H9 (cell line): ENCODE results near the gene MCRIP1. TPM values are rescaled to one million over a fixed set of nuclear protein-coding genes. Genes with fewer than 3 reads are reported as not detected.

Source experiments
- DNase-seq: peaks from one replicate; pipeline ENCODE4 v3.0.0-alpha.2; 2017
- H2AFZ ChIP-seq: one replicate; pipeline ENCODE4 v1.6.1; 2013; ENCODE audit warnings: mild to moderate bottlenecking, low read length, control low read depth, moderate library complexity
- H2AK5ac ChIP-seq: 2 replicates; pipeline ENCODE4 v1.6.1; 2013; ENCODE audit warnings: low read length, control low read depth, mixed read lengths; ENCODE audit not compliant: insufficient read length
- H2BK120ac ChIP-seq: one replicate; pipeline ENCODE4 v1.6.1; 2013; ENCODE audit warnings: low read depth, mild to moderate bottlenecking, low read length, control low read depth, inconsistent platforms; ENCODE audit not compliant: poor library complexity, severe bottlenecking
- H2BK12ac ChIP-seq: 2 replicates; pipeline ENCODE4 v1.6.1; 2013; ENCODE audit warnings: low read length, control low read depth, mixed read lengths, low read depth; ENCODE audit not compliant: insufficient read length
- H2BK15ac ChIP-seq: 2 replicates; pipeline ENCODE4 v1.6.1; 2013; ENCODE audit warnings: low read depth, low read length, control low read depth
- H2BK20ac ChIP-seq: one replicate; pipeline ENCODE4 v1.6.1; 2013; ENCODE audit warnings: low read depth, mild to moderate bottlenecking, low read length, control low read depth, inconsistent platforms; ENCODE audit not compliant: poor library complexity, severe bottlenecking
- H2BK5ac ChIP-seq: 2 replicates; pipeline ENCODE4 v1.6.1; 2013; ENCODE audit warnings: low read length, control low read depth, mixed read lengths; ENCODE audit not compliant: insufficient read length
- H3K14ac ChIP-seq: 2 replicates; pipeline ENCODE4 v1.6.1; 2013; ENCODE audit warnings: low read length, control low read depth; ENCODE audit not compliant: insufficient read depth
- H3K18ac ChIP-seq: 2 replicates; pipeline ENCODE4 v1.6.1; 2013; ENCODE audit warnings: low read depth, mild to moderate bottlenecking, mixed read lengths, low read length, control low read depth; ENCODE audit not compliant: insufficient read length
- H3K23ac ChIP-seq: 2 replicates; pipeline ENCODE4 v1.6.1; 2013; ENCODE audit warnings: low read length, control low read depth, mixed read lengths, low read depth; ENCODE audit not compliant: insufficient read length
- H3K23me2 ChIP-seq: 2 replicates; pipeline ENCODE4 v1.6.1; 2013; ENCODE audit warnings: low read depth, mild to moderate bottlenecking, mixed read lengths, low read length, control low read depth; ENCODE audit not compliant: insufficient read length, poor library complexity, severe bottlenecking
- H3K27ac ChIP-seq: 2 replicates; pipeline ENCODE4 v1.5.1; 2013; ENCODE audit warnings: low read length, control low read depth, mixed read lengths, low read depth; ENCODE audit not compliant: insufficient read length
- H3K27me3 ChIP-seq: 2 replicates; pipeline ENCODE4 v1.6.1; 2013; ENCODE audit warnings: low read length, control low read depth, inconsistent platforms; ENCODE audit not compliant: insufficient read depth
- H3K4ac ChIP-seq: 2 replicates; pipeline ENCODE4 v1.6.1; 2013; ENCODE audit warnings: low read depth, mild to moderate bottlenecking, control low read depth, inconsistent platforms, low read length, moderate library complexity
- H3K4me1 ChIP-seq: 2 replicates; pipeline ENCODE4 v1.6.1; 2013; ENCODE audit warnings: low read length, control low read depth, inconsistent platforms; ENCODE audit not compliant: insufficient read depth
- H3K4me2 ChIP-seq: 2 replicates; pipeline ENCODE4 v1.6.1; 2013; ENCODE audit warnings: low read length, control low read depth, mixed read lengths; ENCODE audit not compliant: insufficient read length, insufficient read depth
- H3K56ac ChIP-seq: 2 replicates; pipeline ENCODE4 v1.6.1; 2013; ENCODE audit warnings: low read depth, mild to moderate bottlenecking, mixed read lengths, low read length, control low read depth; ENCODE audit not compliant: insufficient read length
- H3K79me1 ChIP-seq: 2 replicates; pipeline ENCODE4 v1.6.1; 2013; ENCODE audit warnings: low read depth, mild to moderate bottlenecking, moderate library complexity, low read length, control low read depth, inconsistent platforms; ENCODE audit not compliant: insufficient read depth, poor library complexity, severe bottlenecking
- H3K79me2 ChIP-seq: 2 replicates; pipeline ENCODE4 v1.6.1; 2013; ENCODE audit warnings: low read length, control low read depth, inconsistent platforms; ENCODE audit not compliant: insufficient read depth
- H3K9ac ChIP-seq: 2 replicates; pipeline ENCODE4 v1.6.1; 2013; ENCODE audit warnings: low read length, control low read depth, mixed read lengths; ENCODE audit not compliant: insufficient read length; ENCODE audit errors: extremely low read depth
- H3K9me3 ChIP-seq: one replicate; pipeline ENCODE4 v1.6.1; 2013; ENCODE audit warnings: low read depth, low read length, inconsistent platforms; ENCODE audit not compliant: control insufficient read depth
- H3T11ph ChIP-seq: one replicate; pipeline ENCODE4 v1.6.1; 2013; ENCODE audit warnings: mild to moderate bottlenecking, low read length, control low read depth, inconsistent platforms
- H4K20me1 ChIP-seq: one replicate; pipeline ENCODE4 v1.6.1; 2013; ENCODE audit not compliant: control insufficient read depth, insufficient read length, insufficient read depth
- H4K5ac ChIP-seq: 2 replicates; pipeline ENCODE4 v1.6.1; 2013; ENCODE audit warnings: low read depth, mild to moderate bottlenecking, mixed read lengths, low read length, control low read depth; ENCODE audit not compliant: insufficient read length
- H4K8ac ChIP-seq: replicated peaks from 2 replicates; pipeline ENCODE4 v1.6.1; 2013; ENCODE audit warnings: low read length, control low read depth, mixed read lengths, low read depth; ENCODE audit not compliant: insufficient read length
- H4K91ac ChIP-seq: 2 replicates; pipeline ENCODE4 v1.6.1; 2013; ENCODE audit warnings: low read depth, mild to moderate bottlenecking, moderate library complexity, mixed read lengths, low read length, control low read depth; ENCODE audit not compliant: insufficient read length
- H3K27ac Mint-ChIP-seq, 3 experiments: 2 replicates in 2 of 3; 3 replicates in 1 of 3; pipeline ENCODE4 v1.8.0; 2020 to 2021; ENCODE audit warnings: mixed read lengths in 3 of 3, mild to moderate bottlenecking in 1 of 3, moderate library complexity in 1 of 3
- H3K27me3 Mint-ChIP-seq: 2 replicates; pipeline ENCODE4 v1.8.0; 2021; ENCODE audit warnings: low read depth, mild to moderate bottlenecking, moderate library complexity, mixed read lengths
- H3K36me3 Mint-ChIP-seq, 3 experiments: 2 replicates in 2 of 3; 3 replicates in 1 of 3; pipeline ENCODE4 v1.8.0; 2020 to 2021; ENCODE audit warnings: low read depth in 3 of 3, mixed read lengths in 3 of 3; ENCODE audit not compliant: insufficient read depth in 1 of 3
- H3K4me1 Mint-ChIP-seq, 2 experiments: 2 replicates each; pipeline ENCODE4 v1.8.0; 2020; ENCODE audit warnings: mixed read lengths in 2 of 2
- H3K4me3 Mint-ChIP-seq, 2 experiments: 2 replicates in 1 of 2; 3 replicates in 1 of 2; pipeline ENCODE4 v1.8.0; 2020 to 2021; ENCODE audit warnings: mild to moderate bottlenecking in 2 of 2, mixed read lengths in 2 of 2, moderate library complexity in 1 of 2
- H3K9me3 Mint-ChIP-seq, 2 experiments: 2 replicates in 1 of 2; 3 replicates in 1 of 2; pipeline ENCODE4 v1.8.0; 2020; ENCODE audit warnings: mild to moderate bottlenecking in 2 of 2, mixed read lengths in 2 of 2, moderate library complexity in 1 of 2
- WGBS: extraction: QIAGEN DNeasy Blood & Tissue Kit; methylation state at CpG from one replicate; pipeline ENCODE4 v1.1.7; 2013; ENCODE audit warnings: missing lambda C conversion rate, low lambda C conversion rate, mixed read lengths; ENCODE audit not compliant: insufficient read length; ENCODE audit errors: extremely low coverage; 5-methylcytosine and 5-hydroxymethylcytosine counted together
- total RNA-seq: library from RNA; stranded (reverse); gene quantifications from 2 replicates; pipeline ENCODE4 v1.2.1, GENCODE V29; 2021
- TF ChIP-seq, protein P1 (sequence below): fragments of 200-600 bp; sonication (generic); conservative IDR thresholded peaks from 3 replicates; pipeline ENCODE4 v1.8.0; 2021; ENCODE audit warnings: antibody characterized with exemption, mild to moderate bottlenecking

MCRIP1 gene
- total RNA-seq, 1 experiment from 2014 or later = 118 TPM

DNA sequence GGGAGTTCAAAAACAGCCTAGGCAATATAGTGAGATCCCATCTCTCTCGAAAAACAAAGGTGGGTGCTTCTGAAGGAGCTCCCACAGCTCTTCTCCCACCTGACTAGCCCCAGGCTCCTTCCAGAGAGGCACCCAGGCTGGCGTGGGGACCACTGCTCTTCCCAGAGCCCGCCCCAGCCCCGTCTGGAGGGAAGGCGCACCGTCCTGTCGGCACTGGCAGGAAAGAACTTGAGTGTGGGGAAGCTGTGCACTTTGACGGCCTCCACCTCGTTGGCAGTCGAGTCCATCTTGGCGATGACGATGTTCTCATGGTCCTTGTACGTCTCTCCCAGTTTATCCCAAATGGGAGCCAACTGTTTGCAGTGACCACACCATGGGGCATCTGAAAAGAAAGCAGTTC, 12.3 kb upstream of the MCRIP1 start:
- TF ChIP-seq, protein P1, sequence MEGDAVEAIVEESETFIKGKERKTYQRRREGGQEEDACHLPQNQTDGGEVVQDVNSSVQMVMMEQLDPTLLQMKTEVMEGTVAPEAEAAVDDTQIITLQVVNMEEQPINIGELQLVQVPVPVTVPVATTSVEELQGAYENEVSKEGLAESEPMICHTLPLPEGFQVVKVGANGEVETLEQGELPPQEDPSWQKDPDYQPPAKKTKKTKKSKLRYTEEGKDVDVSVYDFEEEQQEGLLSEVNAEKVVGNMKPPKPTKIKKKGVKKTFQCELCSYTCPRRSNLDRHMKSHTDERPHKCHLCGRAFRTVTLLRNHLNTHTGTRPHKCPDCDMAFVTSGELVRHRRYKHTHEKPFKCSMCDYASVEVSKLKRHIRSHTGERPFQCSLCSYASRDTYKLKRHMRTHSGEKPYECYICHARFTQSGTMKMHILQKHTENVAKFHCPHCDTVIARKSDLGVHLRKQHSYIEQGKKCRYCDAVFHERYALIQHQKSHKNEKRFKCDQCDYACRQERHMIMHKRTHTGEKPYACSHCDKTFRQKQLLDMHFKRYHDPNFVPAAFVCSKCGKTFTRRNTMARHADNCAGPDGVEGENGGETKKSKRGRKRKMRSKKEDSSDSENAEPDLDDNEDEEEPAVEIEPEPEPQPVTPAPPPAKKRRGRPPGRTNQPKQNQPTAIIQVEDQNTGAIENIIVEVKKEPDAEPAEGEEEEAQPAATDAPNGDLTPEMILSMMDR = no peak
- H3K18ac ChIP-seq = no peak overlapping the region
- H2AK5ac ChIP-seq = no peak overlapping the region
- peaks cover 19 to 59% (median 42%) of the 10 kb centered on the region in 3 experiments; a peak in 6 of 7 replicates for H3K36me3 Mint-ChIP-seq
- H4K20me1 ChIP-seq = no peaks in the 10 kb centered on the region
- no peak overlapping the region for H2BK5ac ChIP-seq
- H4K91ac ChIP-seq = no peak overlapping the region
- no peak overlapping the region for H4K5ac ChIP-seq
- H3K27me3 Mint-ChIP-seq = no peaks in the 10 kb centered on the region
- H3K9me3 Mint-ChIP-seq = no peaks in the 10 kb centered on the region
- peaks cover 3% of the 10 kb centered on the region in 2 experiments; a peak in 2 of 4 replicates for H3K4me1 Mint-ChIP-seq
- H3K79me1 ChIP-seq = no peaks in the 10 kb centered on the region
- H3K9me3 ChIP-seq = no peaks in the 10 kb centered on the region
- no peak overlapping the region for H2BK120ac ChIP-seq
- WGBS = no CpG with 5 or more reads among the region's 13 CpGs
- H3K4me2 ChIP-seq = no peak overlapping the region
- no peak for DNase-seq
- no peak overlapping the region for H3K27ac ChIP-seq
- H2BK20ac ChIP-seq = no peak overlapping the region
- H3K27me3 ChIP-seq = no peaks in the 10 kb centered on the region
- H4K8ac ChIP-seq = no peak overlapping the region
- H3K23ac ChIP-seq = no peak overlapping the region
- H2BK15ac ChIP-seq = no peak overlapping the region
- no peaks in the 10 kb centered on the region for H3K23me2 ChIP-seq
- no peak overlapping the region for H3K14ac ChIP-seq
- no peak overlapping the region for H2BK12ac ChIP-seq
- no peak overlapping the region; a peak in 1 of 5 replicates for H3K4me3 Mint-ChIP-seq
- H3K56ac ChIP-seq = no peak overlapping the region
- H2AFZ ChIP-seq = no peak overlapping the region
- no peak overlapping the region for H3K9ac ChIP-seq
- H3T11ph ChIP-seq = no peak overlapping the region
- no peak overlapping the region for H3K27ac Mint-ChIP-seq
- no peak overlapping the region for H3K4ac ChIP-seq
- H3K79me2 ChIP-seq = no peaks in the 10 kb centered on the region
- H3K4me1 ChIP-seq = no peaks in the 10 kb centered on the region
